Kasumi-1 (cell line): Measurements from ENCODE around the gene GRAP2.
"Not testable (repeated sequence)": the region's sequence is repeated elsewhere in the genome, so short reads cannot be mapped to it uniquely, and the experiment has no call there.

ENCODE experiments used
- DNase-seq, 2 experiments: peaks; one replicate each; lab custom pipeline; 2025; lab: John Stamatoyannopoulos, UW

Gene GRAP2

DNA sequence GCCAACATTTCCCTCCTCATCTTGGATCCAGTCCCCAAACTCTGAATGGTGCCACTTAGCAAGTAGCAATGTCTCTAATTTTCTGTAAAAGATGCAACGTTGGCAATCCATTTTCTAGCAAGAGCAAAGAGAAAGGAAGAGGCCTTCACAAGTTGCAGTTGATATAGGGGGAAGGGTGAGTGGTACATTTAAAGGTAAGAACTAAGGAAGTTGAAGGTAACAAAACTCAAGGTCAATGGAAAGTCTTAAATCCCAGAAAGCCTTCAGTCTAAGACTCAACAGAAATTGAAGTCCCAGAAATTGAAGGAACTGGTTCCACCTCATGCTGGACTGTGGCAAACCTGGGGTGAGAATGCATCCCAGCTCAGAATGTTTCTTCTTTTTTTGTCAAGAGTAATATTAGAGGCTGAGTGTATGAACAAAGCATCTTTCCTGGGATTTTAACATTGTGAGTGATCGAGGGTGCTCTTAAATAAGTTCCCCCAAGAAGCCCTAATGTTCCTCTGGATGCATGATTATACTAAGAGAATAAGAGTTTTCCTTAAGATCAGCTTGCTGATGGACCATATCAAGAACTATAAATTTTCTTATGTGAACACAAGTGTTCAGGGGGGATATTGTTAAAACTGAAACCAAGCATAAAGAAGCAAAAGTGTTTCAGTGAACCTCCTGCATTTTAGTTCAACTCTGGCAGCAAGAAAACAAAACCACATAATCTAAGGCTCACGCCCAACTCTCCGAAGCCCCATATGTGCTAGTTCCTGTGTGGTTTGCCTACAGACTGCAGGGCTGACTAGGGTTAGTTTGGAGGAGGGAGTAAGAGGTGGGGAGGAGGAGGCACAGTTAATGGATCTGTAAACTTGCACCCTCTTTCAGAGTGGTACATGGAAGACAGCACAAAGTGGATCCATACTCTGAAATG, at the start of gene GRAP2:
Gene GRAP2, plus strand, starts transcription at position 779 of the 922 bp plus-strand sequence. CDS start 46,023 bp downstream, outside the sequence.
- peak; percentile 70 to 73 for DNase-seq

DNA sequence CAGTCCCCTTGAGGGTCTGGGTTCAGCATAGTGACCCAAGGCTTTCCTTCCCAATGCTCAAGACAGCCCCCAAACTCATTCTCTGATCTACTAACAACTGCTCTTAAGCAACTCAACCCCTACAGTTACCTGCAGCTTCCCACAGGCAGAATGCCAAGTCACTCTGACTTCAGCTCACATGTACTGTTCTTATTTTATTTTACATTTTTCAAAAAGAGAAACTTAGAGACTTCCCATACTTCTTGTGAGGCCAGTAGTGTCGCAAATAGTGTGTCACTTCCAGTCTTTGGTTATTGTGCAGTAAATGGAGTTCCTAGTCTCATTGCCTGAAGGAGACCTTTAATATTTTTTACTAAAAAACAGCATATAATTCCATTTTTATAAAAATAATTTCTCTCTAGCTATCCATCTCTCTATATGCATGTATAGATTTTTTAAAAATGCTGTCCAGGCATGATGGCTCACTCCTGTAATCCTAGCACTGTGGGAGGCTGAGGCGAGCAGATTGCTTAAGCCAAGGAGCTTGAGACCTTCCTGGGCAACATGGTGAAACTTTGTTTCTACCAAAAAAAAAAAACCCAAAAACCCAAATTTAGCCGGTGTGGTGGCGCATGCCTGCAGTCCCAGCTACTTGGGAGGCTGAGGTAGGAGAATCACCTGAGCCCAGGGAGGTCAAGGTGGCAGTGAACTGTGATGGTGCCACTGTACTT, 49.1 kb upstream of the GRAP2 start:
- DNase-seq = no peak

DNA sequence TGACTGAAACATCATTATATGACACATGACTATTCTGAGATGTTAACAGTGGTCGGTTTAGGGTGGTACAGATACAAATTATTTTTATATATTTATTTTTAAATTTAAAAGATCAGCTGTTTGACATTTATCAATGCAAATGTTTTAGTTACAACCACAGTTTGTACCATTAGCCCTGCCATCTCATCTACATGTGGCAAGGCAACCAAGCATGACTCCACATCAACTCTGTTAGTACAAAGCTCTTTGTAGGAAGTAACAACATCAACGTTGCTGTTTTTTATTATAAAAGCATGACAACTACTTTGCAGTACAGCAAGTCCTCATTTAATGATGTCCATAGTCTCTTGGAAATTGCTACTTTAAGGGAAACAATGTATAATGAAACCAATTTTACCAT, 48.1 kb upstream of the GRAP2 start:
- DNase-seq = no peak

DNA sequence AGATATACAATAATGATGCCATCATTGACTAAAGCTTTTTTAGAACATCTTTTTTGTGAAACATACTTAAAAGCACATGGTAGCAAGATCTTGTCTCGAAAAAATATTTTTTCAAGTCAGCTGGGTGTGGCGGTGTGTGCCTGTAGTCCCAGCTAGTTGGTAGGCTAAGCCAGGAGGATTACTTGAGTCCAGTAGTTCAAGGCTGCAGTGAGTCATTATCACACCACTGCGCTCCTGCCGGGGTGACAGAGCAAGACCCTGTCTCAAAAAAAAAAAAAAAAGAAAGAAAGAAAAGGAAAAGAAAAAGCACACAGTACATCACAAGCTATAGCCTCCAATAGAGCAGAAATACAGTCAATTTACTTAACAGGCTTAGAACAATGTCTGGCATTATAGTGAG, 44.3 kb upstream of the GRAP2 start:
- DNase-seq = no peak

DNA sequence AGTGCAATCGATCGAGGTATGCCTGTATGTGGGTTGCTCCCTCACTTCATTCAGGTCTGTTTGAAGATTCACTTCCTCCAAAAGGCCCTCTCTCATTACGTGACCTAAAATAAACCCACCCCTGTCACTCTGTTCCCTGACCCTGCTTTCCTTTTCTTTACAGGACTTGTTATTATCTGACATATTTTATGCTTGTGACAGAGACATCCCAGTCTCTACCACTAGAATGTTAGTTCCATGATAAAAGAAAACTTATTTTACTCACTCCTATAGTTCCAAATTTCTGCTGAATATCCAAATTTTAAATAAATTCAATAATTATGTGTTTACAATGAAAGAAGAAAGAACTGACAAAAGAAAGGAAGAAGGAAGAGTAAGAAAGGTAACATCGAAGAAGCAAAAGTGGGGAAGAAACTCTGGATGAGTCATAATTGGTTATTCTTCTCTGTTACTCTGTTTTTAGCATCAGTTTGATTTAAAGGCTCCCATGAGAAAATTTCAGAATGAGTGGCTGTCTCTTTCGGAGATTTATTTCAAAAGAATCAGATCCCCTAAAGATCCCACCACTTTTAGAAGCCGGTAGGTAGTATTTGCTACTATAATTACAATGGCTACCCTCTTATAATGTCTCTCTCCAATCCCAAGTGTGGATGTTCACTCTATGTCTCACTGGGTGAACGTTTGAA, 40.8 kb upstream of the GRAP2 start:
- DNase-seq = no peak

DNA sequence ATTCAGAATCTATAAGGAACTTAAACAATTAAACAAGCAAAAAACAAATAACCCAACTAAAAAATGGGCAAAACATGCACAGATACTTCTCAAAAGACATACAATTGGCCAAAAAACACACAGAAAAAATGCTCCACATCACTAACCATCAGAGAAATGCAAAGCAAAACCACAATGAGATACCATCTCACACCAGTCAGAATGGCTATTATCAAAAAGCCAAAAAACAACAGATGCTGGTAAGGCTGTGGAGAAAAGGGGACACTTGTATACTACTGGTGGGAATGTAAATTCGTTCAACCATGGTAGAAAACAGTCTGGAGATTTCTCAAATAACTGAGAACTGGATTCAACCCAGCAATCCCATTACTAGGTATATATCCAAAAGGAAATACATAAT, 32.1 kb upstream of the GRAP2 start:
- DNase-seq = no peak

DNA sequence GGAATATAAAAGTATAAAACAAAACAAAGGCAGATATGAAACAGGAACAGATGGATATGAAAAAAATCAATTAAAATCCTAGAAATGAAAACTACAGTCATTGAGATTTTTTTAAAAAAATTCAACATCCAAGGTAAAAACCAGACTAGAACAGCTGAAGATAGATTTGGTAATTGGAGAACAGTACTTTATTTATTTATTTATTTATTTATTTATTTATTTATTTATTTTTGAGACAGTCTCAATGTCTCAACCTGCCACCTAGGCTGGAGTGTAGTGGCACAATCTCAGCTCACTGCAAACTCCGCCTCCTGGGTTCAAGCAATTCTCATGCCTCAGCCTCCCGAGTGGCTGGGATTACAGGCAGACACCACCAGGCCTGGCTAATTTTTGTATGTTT, 31.1 kb upstream of the GRAP2 start:
- not testable (repeated sequence) for DNase-seq

DNA sequence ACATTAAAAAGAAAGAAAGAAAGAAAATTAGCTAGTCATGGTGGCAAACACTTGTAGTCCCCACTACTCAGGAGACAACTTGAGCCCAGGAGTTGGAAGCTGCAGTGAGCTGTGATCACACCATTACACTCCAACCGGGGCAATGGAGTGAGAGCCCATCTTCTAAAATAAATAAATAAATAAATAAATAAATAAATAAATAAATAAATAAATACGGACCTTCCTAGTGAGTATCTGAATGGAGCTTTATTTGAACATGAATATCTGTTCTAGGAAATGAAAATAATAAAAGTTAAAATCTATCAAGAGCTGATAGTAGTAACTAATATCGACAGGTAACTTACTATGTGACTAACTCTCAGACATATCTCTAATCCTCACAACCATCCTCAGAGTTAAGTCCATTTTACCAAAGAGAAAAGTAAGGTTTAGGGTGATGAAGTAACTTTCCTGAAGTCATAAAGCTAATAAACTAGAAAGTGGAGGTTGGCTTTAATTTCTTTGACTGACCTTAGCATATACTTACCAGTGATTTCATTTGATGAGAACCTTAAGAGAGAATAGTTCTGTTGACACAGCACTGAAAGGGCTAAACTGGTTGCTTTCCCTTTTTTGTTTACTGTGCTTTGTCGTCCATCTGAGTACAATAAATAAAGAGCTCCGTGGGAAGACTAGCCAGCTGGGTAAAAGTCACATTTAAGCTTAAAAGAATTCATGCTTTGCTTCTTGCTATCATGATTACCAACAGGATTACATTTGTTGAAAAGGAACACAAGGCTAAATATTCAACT, 29.7 kb upstream of the GRAP2 start:
- DNase-seq = no peak

DNA sequence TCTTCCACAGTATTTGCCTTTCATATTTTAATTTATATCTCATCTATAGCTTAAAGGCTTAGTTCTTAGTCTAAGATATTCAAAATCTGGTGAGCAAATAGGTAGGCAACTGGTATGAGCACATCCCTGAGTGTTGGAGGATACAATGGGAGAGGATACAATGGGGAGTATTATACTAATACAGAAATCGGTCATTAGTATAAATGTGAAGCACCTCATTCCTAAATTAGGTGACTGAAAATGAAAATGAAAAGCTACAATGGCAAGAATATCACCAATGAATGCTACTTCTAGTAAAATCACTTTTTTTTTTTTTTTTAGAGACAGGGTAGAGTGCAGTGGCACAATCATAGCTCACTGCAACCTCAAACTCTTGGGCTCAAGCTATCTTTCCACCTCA, 28.3 kb upstream of the GRAP2 start:
- DNase-seq = no peak

DNA sequence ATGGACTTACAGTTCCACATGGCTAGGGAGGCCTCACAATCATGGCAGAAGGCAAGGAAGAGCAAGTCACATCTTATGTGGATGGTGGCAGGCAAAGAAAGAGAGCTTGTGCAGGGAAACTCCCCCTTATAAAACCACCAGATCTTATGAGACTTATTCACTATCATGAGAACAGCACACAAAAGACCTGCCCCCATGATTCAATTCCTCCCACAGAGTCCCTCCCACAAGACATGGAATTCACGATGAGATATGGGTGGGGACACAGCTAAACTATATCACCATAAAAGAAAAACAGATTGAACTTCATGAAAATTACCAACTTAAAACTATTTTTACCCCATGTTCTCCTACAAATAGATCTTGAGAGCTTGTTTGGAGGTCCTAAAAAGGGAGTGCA, 26.9 kb upstream of the GRAP2 start:
- DNase-seq = no peak

DNA sequence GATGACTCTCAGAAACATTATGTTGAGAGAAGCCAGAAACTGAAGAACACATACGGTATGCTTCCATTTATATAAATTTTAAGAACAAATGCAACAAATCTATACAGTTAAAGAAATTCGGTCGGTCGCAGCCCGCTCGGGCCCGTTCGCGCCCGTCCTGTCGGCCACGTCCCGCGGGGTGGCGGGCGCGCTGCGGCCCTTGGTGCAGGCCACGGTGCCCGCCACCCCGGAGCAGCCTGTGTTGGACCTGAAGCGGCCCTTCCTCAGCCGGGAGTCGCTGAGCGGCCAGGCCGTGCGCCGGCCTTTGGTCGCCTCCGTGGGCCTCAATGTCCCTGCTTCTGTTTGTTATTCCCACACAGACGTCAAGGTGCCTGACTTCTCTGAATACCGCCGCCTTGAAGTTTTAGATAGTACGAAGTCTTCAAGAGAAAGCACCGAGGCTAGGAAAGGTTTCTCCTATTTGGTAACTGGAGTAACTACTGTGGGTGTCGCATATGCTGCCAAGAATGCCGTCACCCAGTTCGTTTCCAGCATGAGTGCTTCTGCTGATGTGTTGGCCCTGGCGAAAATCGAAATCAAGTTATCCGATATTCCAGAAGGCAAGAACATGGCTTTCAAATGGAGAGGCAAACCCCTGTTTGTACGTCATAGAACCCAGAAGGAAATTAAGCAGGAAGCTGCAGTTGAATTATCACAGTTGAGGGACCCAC, 25.6 kb upstream of the GRAP2 start:
- DNase-seq = not testable (repeated sequence)

DNA sequence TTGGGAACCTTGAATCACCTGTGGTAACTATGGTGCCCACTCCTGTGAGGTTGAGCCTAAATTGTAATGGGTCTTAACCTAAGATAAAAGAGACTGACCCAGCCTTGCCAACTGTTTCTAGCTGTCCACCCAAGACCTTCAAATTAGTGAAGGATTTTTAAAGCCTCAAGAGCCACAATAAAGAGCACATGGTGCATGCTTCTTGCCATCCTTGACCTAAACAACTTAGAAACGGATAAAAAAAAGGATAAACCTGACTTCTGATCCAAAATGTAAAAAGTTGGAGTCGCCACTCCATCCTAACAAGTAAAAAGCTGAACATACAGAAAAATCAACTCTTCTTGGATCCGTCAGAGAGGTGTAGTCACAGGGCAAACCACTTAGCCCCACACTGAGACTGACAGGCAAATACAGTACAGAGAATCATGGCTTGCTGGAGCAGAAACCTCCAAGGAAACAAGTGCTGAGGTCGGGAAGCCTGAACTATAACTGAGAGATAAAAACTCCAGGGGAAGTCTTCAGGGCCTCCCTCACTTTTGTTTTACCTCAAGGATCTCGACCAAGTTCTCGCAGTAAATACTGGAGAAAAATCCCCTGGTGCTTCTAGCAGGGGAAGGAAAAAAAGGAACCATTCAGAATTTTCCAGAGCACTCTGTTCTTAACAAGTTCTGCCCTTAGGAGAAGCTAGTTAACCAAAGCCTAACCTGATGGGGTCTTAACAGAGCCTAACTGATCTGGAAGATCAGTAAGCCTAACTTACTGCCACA, 23.6 kb upstream of the GRAP2 start:
- no peak for DNase-seq

DNA sequence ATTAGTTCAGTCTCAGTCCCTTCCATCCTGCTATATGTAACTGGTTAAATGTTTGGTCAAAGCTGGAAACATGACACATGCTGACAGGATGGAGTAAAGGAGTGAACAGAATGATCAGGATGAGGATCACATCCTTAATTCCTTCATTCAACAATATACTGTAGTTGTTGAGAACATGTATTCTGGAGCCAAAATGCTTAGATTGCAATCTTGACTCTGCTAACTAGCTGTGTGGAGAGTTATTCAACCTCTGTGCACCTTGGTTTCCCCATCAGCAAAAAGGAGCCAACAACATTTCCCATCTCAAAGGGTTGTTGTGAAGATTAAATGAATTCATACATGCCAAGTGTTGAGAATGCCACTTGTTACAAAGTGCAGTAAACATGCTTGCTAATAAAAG, 20.2 kb upstream of the GRAP2 start:
- DNase-seq = no peak

DNA sequence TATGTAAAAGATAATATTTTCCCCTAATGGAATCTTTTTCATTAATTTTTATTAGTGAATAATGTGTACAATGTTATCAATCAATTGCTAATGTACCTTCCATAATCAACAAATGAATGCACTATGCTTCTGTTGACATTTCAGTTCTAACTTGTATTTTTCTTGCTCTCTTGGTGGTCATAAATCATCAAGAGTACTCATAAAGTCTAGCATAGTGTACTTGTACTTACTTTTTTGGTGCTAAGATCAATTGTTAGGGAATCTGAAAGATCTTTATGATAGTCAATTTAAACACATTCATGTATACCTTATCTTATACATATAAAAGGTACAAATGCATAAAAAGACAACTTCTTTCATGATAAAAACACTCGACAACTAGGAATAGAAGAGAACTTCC, 17.8 kb upstream of the GRAP2 start:
- DNase-seq = no peak

DNA sequence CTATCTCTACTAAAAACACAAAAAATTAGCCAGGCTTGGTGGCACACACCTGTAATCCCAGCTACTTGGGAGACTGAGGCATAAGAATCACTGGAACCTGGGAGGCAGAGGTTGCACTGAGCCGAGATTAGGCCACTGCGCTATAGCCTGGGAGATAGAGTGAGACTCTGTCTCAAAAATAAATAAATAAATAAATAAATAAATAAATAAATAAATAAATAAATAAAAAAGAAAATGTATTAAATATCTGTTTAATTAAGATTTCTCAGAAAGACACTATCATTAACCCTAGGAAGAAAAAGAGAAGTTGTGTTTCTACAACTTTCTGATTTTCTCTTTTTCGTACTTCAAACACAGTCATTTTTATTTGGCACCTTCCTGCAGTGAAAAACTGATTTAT, 11.0 kb upstream of the GRAP2 start:
- not testable (repeated sequence) for DNase-seq

DNA sequence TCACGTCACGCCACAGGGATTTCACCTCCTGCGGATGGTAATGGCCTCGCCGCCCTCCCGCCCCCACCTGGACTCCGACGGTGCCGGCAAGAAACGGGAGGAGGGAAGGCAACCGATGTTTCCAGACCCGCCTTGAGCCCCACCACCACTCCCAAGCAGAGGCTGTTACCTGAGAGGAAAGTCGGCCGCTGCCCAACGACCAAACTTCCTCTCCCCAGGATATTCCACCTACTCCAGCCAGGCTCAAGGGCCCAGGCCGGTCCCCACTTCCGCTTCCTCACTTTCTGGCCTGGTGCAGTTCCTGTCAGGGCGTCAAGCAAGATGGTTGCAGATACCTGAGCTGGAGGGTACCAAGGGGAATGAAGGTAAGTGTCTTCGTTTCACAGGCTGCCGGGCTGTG, 7.4 kb upstream of the GRAP2 start, which contains the start of gene ENTHD1:
Gene ENTHD1, minus strand, starts transcription at position 235 of the 400 bp plus-strand sequence. CDS start 6,012 bp downstream, outside the sequence.
- DNase-seq = no peak

DNA sequence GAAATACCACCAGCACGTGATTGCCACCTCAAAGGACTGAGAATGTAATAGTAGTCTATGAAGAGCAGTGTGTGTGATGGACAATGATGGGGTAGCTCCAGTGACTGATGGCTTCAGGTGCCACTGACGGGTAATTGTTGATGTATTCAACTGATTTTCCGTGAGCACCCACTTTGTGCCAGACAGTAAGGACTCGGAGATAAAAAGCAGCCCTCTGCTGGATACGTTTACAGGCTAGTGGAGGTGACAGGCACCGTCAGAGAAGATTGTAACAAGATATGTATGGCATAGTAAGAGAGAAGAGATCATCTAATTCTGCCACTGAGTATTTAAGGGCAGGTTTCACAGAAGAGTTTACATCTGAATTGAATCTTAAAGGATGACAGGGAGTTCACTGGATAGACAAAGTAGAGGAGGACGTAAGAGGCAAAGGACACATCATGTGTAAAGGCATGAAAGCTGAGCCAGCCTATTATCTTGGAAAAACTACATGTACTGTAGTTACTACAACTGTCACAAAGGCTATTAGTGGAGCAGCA, 6.3 kb upstream of the GRAP2 start:
- DNase-seq = no peak

DNA sequence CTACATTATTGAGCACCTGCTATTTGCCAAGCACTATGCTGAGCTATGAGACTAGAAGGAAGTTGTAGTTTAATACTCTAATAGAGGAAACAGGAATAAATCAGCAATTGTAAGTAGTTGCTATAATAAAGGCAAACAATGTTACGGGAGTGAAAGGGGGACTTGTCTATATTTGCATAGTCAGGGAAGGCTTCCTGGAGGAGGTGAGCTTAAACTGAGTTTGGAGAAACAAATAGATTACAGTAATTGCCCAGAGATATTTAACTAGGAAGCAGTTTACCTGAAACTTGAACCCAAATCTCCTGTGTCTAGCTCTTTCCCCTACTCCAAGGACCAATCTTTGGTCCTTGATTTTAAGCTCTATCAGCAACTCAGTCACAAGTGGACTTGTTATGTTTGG, 5.2 kb upstream of the GRAP2 start:
- DNase-seq = no peak

DNA sequence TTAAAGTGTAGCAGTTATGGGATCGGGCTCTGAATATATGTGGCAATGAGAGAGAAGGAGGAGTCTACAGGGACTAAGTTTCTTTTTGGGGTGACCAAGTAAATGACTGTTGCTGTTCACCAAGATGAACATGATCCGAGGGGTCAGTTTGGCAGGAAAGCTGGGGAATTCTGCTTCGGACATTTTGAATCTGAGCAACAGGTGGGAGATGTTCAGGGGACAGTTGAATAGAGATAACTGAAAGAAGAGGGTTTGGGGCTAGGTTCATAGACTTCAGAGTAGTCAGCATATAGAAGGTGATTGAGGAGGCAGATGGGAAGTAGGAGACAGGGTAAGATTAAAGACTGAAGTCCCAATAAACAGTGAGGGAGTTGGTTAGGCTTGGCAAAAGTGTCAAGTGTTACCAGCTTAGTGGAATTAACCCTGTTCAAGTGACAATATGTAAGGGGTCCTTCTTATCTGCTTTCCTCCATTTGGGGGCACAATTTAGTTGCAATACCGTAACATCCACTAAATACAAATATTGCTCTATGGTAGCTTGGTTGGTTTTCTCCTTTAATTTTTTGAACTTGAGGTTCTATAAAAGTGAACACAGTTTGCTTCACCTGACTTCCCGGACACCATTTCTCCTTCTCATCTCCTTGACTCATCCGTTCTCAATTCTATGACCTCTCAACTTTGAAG, 4.4 kb upstream of the GRAP2 start:
- DNase-seq = no peak
